NCI-H2081 treated with DMSO at 0.1 percent for 48 hours (cell line): ENCODE measurements around the gene CDKN1B.
A peak's percentile ranks its signal among the peaks of the same experiment; 100 is the strongest.
"Not testable (repeated sequence)": the region's sequence is repeated elsewhere in the genome, so short reads cannot be mapped to it uniquely, and the experiment has no call there.

ENCODE experiments used
- DNase-seq: peaks from one replicate; lab custom pipeline; 2025; lab: John Stamatoyannopoulos, UW

The CDKN1B gene

DNA sequence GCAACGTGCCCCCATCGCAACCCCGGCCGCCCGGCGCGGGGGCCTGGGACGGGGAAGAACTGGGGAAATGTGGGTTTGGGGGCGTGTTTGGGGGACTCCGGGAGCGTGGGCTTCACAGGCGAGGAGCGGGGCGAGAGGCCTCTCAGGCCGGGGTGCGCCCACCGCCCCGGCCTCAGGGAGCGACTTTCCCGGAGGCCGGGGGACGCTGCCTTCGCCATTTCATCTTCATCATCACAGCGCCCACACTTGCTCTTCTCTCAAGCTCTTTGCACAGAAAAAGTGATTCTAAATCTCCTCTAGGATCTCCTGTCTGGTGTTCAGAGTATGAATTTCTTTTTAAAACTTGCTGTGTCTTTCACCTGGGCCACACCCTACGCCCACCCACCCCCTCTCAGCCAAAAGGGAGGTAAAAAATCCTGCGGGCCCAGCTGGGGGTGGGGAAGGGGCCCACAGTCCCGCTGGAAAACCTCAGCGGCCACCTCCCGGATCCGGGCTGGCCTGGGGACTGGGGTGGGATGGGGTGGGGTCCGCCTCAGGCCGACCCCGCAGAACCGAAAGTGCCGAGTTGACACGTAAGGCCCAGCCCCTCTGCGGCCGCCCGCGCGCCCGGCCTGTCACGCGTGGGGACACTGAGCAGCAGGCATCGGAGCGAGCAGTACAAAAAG is 7.4 kb downstream of the CDKN1B start:
- DNase-seq: no peak

DNA sequence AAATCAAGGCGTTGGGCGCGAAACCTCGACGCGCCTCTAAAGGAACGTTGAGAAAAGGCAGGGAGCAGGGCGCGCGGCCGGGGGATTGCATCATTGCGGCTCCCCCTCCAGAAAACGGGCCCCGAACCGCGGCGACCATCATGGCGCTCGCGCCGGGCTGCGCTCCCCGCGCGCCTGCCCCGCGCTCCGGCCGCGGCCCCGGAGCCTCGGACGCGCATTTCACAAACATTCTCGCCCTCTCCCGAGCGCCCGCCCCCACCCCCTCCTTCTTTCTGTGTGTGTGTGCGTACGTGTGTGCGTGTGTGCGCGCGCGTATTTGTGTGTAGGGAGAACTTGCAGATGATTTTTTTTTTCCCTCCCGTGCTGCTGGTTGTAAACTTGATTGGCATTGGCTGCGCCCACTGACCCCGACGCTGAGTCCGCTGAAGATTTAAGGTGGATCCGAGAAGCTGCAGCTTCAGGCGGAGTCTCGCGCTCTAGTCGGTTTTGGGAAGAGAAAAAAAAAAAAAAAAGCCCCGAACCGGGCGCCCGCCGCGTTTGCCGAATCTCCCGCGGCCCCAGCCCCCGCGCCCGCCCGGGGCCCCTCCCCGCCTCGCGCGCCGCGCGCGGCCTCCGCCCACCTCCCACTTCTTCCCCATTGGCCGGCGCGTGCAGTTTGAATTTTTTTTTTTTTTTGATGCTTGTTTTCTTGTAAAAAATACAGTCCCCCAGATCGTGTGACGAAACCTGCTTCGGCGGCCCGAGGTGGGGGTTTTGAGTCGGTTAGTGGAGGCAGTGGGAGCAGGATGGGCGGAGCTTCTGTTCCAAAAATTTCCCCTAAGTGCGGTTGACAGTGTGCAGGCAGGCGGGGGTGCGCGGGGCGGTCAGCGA is 8.2 kb downstream of the CDKN1B start:
- peak; percentile 87 for DNase-seq

GRCh38 chr12:12725956-12726554 is 8.9 kb downstream of the CDKN1B start:
- DNase-seq: no peak

DNA sequence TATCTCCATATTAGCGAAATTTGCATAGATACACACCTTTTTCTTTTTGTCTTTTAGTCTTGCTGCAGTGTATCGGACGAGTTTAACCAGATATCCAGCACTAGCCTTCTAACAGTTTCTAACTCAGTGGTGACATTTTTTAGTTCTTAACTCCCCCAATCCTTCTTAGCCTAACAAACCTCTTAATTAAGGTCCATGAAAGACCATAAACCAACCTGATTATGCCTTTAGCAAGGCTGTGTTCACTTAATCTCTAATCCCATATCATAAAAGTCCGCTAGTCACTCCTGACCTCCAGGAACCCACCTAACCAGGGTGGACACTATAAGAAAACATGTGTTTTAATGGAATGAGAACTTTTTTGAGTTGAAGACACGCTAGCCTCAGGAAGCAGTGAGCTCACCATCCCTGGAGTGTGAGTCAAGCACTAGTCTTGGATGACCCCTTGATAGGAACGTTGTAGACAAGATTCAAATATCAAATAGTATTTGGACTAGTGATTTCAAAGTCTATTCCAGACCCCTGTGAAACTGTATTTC is 9.5 kb downstream of the CDKN1B start:
- DNase-seq: no peak

DNA sequence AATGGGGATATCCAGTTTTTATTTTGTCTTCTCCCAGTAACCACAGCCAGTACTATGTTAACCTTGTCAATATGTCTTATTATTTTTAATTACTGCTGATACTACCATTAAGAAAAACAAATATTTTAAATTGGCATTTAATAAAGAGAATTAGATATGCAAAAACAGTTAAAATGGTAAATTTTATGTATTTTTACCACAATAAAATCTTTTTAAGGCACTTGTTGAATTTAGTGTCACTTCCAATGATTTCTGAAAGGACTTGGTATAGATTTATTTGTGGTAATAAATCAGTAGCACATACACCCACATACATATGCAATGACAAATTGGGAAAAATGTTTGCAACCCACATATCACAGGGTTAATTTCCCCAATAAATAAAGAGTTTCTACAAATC is 14.0 kb downstream of the CDKN1B start:
- DNase-seq: no peak

- no peak for DNase-seq
These were observed 14.6 kb downstream of the CDKN1B start for GRCh38 chr12:12731785-12732184.

GRCh38 chr12:12733118-12733517 is 15.9 kb downstream of the CDKN1B start:
- no peak for DNase-seq

GRCh38 chr12:12734054-12734453 is 16.9 kb downstream of the CDKN1B start:
- no peak for DNase-seq

GRCh38 chr12:12734561-12735071 is 17.4 kb downstream of the CDKN1B start:
- DNase-seq: no peak

- DNase-seq: no peak
These were observed 18.1 kb downstream of the CDKN1B start for GRCh38 chr12:12735301-12735700.

DNA sequence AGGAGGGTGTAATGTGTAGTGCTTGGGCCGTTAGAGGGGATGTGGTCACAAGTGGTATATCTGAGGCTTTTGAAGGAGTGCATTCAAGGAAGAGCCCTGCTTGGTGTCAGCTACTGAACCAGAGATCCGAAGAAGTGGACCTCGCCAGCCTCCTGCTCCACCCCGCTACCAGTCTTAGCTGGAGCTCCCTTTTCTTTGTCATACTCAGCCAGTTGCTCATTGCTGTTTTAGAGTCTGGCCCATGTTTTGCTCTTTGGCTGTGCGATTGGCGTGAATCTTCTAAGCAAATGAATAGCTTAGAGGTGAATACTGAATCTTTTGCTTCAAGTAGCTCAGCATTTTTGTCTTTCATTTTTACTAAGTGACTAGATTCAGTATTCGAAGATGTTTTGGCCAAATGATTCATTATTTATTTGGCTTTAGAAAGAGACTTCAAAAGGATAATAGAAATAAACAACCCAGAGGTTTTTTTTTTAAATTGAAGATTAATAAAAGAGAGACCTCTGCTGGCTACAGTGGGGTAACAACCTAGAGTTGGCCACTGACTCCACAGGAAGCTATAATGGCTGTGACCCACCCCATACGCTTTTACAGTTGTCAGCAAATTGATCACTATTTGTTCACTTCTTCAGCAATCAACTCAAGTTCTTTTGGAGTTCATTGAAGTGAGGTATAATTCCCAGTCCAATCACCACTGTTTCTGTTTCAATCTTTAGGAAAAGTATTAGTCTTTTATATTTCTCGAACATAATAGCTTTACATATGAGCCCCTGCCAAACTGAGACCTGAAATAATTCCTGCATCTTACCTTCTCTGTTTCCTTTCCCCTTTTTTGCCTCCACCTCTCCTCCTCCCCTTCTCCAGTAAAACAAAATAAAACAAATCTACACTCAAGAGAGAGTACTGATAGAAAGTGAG is 19.9 kb downstream of the CDKN1B start:
- no peak for DNase-seq

DNA sequence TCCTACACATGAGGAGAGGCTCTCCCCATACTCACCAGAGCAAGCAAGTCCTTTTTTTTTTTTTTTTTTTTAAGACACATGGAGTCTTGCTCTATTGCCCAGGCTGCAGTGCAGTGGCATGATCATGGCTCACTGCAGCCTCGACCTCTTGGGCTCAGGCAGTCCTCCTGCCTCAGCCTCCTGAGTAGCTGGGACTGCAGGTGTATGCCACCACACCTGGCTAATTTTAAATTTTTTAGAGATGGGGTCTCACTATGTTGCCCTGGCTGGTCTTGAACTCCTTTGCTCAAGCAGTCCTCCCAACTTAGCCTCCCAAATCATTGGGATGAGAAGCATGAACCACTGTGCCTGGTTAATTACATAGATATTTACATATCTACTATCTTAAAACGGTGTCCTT is 21.0 kb downstream of the CDKN1B start:
- not testable (repeated sequence) for DNase-seq

DNA sequence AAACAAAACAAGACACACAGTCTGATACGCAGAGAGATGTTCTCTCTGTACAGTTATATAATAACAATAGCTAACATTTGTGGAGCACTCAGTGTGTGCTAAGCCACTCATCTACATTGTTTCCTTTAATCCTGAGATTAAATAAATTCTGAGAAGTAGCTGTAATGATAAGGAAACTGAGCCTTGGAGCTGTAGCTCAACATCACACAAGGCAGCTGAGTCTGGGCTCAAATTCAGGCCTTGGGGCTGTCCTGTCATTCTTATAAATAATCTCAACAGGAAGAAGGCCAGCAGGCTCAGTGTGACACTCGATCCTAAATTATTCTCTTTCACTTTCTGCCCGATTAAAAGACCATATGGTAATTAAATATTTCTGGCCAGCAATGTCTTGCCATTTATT is 24.5 kb downstream of the CDKN1B start:
- DNase-seq: no peak

DNA sequence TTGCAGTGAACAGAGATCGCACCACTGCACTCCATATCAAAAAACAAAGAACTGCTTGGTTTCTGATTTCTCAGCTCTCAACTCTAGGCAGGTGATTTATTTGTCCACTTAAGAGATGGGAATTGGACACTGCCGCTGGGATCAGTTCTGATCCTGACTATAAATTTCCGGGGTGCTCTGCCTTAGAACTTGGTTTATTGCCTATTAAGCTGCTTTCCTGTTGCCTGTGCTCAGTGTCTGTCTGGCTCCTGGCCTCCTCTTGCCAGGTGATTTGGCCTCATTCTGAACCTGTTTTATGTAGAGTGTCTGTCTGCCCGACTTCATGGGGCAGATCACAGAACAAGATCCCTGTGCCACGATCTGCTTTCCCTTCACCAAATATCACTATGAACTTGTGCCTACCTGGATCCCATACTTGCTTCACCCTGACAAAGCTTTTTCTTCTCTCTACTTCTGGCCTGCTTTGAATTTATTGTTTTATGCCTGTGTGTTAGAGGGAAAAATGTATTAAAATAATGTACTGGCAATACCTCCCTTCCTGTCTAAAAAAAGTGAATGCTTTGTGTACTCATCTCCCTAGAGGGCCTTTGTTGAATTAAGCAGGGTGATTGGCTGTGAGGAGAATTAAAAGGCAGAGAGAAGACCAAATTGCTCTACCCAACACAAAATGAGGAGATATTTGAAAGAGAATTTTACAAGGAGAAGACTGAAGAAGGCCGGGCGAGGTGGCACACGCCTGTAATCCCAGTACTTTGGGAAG is 27.6 kb downstream of the CDKN1B start:
- no peak for DNase-seq

DNA sequence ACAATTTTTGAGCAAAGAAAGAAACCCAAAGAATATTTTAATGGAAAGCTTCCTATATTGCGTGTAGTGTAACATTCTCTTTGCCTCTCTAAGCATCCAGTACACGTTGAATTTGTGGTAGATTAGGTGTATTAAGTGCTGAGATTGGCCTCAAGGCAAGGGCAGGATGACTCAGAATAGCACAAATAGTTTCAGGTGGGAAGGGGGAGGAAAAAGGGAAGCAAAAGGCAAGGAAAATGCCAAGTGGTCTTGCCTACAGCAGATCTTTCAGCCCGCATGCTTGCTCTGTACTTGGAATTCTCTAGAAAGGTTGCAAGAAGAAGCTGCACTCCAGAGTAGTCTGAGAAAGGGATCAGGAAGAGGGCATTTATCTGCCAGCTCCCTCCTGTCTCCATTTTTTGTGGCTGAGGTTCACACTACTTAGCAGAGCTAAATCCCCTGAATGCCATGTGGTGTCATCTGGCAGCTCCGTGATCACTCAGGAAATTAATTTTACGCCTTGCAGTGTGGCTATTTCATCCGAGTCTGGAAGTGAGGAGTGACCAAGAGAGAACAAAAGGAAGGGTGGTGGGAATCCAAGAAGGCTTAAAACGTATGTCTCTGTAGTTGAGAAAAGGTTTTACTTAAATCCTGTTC is 28.5 kb downstream of the CDKN1B start:
- no peak for DNase-seq

DNA sequence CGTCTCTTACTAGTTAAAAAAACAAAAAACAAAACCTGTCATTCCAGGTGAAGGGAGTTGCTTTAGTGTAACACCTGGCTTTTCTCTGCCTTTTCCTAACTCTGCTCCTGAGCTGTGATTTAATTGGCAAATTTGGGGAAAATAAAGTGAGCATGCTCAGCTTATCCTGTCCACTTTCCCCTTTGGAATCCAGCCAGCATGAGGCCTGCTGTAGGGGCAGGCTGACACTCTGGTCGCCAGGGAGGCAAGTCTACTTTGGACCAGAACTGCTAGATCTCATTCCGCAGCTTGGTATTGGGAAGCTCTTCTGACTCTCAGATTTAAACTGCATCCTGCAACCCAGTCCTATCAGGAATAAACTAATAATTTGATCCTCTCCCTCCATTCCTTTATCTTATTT is 30.1 kb downstream of the CDKN1B start:
- DNase-seq: no peak

- no peak for DNase-seq
These were observed 30.9 kb downstream of the CDKN1B start for GRCh38 chr12:12748044-12748443.

- DNase-seq: no peak
These were observed 32.3 kb downstream of the CDKN1B start for GRCh38 chr12:12749433-12749832.

- DNase-seq: no peak
These were observed 38.8 kb downstream of the CDKN1B start for GRCh38 chr12:12755923-12756322.

DNA sequence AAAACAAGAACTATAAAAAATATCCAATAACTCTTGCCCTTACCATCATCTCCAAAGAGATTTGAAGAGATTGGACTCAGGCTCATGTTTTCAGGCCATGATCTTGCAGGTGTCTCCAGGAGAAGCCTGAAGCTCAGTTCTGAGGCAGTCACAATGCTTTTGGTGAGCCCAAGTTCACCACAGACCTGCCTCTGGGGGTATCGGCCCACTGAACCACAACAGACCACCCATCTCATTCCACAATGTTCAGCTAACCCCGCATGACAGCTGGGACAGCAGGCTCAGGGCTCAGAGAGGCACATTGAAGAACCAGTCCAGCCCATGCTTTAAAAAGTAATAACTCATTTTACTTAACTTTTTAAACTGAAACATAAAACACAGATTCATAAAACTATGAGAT is 40.0 kb downstream of the CDKN1B start:
- no peak for DNase-seq
